Activated naive CD8-positive, alpha-beta T cell treated with anti-CD3 and anti-CD28 coated beads, Interleukin-2, amount 50 U/mL, for 16 hours (primary cell): ENCODE data around the gene RGP1.

Experiments
- DNase-seq: peaks from one replicate; pipeline ENCODE4 v3.0.0-alpha.2; 2020; ENCODE audit warnings: low read depth, low spot score

Gene RGP1

GRCh38 chr9:35806101-35806500, 57.0 kb downstream of the RGP1 start:
- DNase-seq, result no peak
